ENCODE results near the gene ISCA2.

Gene ISCA2

DNA sequence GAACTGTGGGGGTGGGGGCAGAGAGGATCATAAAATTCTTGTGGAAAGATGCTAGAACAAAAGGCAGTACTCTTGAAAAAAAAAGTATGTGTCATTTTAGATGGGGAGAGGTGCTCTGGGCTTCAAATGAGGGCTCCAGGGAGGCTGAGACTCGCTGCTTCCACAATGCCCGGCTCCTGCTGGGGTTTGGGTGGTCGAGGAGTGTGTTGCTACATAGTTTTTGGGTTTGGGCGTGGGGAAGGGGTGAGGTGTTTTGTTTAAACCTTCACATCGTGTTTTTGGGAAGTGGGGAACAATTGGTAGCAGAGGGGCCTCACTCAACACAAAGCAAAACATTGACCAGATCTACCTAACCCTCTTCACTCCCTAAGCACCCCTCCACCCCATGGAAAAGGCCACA, 8.1 kb downstream of the ISCA2 start:
- no peak for DNase-seq (ENCODE audit: low spot score)

DNA sequence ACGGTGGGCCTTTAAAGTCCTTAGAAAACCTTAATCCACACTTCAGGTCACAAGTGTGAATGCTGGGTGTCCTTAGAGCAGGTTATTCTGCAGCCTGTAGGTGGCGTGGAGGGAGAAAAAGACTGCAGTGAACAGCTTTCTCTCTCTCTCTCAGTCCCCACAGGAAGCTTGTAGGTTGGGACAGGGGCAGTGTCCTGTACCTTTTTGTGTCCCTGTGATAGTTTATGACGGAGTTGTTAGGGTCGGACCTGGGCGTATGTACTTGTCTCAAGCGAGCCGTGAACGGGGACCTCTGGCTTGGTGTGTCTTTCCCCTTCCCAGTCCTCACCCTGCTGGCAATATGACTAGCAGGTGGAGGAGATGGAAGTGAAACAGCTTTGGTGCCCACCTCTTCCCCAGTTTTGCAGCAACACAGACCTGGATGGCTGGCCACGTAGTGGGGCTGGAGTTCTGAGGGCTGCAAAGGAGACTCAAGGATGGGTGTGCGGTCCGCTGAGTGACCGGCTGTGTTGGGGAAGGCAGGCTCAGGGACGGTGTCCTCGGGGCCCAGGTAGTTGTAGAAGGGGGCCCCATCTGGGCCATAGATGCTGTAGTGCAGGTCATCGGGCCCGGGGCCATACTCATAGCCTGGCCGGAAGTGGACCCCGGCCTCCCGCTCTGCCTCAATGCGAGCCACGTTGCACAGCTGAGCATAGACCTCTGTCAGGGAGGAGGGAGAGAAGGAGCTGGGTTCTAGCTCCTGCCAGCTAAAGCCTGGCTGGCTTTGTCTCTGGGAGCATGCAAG, 8.9 kb downstream of the ISCA2 start:
- DNase-seq (ENCODE audit: low spot score): peak; percentile 66
- TF ChIP-seq, protein P1, sequence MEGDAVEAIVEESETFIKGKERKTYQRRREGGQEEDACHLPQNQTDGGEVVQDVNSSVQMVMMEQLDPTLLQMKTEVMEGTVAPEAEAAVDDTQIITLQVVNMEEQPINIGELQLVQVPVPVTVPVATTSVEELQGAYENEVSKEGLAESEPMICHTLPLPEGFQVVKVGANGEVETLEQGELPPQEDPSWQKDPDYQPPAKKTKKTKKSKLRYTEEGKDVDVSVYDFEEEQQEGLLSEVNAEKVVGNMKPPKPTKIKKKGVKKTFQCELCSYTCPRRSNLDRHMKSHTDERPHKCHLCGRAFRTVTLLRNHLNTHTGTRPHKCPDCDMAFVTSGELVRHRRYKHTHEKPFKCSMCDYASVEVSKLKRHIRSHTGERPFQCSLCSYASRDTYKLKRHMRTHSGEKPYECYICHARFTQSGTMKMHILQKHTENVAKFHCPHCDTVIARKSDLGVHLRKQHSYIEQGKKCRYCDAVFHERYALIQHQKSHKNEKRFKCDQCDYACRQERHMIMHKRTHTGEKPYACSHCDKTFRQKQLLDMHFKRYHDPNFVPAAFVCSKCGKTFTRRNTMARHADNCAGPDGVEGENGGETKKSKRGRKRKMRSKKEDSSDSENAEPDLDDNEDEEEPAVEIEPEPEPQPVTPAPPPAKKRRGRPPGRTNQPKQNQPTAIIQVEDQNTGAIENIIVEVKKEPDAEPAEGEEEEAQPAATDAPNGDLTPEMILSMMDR (IDR thresholded peaks at IDR 0.05; ENCODE audit: borderline replicate concordance, control extremely low read depth, extremely low read depth, insufficient read depth, missing control alignments): peak; percentile 56
- in situ Hi-C loops (cut with MboI; ENCODE audit: low sequenced_read_pairs, unreplicated experiment): no loop called here

More for the DNA sequence above, 8.1 kb downstream of the ISCA2 start:
- TF ChIP-seq, protein P1 (IDR thresholded peaks at IDR 0.05; ENCODE audit: borderline replicate concordance, control extremely low read depth, extremely low read depth, insufficient read depth, missing control alignments): no peak
- in situ Hi-C loops (cut with MboI; ENCODE audit: low sequenced_read_pairs, unreplicated experiment): no loop called here

DNA sequence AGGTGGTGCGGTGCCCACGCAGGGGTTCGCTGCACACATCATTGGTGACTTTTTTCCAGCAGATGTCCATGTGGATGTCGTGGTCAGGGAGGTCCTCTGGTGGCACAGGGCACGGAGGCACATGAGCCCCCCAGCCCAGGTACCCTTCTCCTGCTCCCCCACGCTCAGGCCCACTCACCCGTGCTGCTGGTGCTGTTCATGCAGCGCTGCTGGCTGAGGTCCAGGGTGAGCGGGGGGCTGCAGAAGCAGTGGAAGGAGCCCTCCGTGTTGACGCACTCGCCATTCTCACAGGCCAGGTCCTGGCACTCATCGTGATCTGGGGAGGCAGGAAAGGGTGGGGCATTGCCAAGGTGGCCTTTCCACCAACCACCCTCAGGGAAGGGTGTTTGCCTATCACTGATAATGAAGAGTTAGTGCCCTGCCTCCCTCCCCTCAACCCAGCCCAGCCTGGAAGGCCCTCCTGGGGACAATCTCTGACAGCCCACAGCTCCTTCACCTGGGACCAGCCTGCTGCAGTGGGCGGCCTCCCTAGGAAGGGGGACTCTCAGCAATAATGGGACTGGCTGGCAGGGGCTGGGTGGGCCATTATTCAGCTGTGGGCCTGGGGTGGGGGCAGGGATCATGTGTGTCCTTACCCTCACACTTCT, 9.8 kb downstream of the ISCA2 start:
- in situ Hi-C loops (cut with MboI; ENCODE audit: low sequenced_read_pairs, unreplicated experiment): no loop called here
- TF ChIP-seq, protein P1 (IDR thresholded peaks at IDR 0.05; ENCODE audit: borderline replicate concordance, control extremely low read depth, extremely low read depth, insufficient read depth, missing control alignments): no peak
- no peak for DNase-seq (ENCODE audit: low spot score)

DNA sequence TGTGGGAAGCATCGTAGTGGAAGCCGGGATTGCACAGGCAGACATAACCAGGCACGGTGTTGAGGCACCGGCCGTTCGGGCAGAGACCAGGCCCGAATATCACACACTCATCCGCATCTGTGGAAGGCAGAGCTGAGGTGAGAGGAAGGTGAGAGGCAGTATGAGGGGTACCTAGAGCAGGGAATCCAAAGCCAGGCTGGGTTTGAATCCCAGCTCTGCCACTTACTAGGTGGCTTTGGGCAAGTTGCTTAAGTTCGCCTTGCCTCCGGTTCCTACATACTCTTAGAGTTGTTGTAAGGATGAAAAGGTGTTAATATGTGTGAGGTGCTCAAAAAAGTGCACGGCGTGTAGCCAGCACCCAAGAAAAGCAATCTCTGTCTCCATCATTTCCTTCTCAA, 10.4 kb downstream of the ISCA2 start:
- in situ Hi-C loops (cut with MboI; ENCODE audit: low sequenced_read_pairs, unreplicated experiment): no loop called here
- no peak for DNase-seq (ENCODE audit: low spot score)
- TF ChIP-seq, protein P1 (IDR thresholded peaks at IDR 0.05; ENCODE audit: borderline replicate concordance, control extremely low read depth, extremely low read depth, insufficient read depth, missing control alignments): no peak

DNA sequence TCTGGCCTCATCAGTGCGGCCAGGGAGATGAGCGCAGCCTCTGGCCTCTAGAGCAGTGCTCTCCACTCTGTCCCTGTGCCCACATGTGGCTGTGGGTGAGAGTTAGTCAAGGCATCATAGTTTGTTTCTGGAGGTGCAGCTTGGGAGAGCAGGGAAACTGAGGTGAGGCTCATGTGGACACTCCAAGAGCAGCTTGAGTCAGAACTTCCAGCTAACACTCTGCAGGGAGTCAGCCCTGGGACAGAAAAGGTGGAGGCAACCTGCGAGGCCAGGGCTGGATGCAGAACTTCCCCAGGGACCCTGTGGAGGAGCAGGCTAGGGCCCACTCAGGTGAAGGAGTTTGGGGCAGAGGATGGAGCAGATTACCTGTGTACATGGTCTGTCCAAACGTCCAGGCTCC, 10.8 kb downstream of the ISCA2 start:
- TF ChIP-seq, protein P1 (IDR thresholded peaks at IDR 0.05; ENCODE audit: borderline replicate concordance, control extremely low read depth, extremely low read depth, insufficient read depth, missing control alignments): no peak
- no peak for DNase-seq (ENCODE audit: low spot score)
- in situ Hi-C loops (cut with MboI; ENCODE audit: low sequenced_read_pairs, unreplicated experiment): no loop called here

DNA sequence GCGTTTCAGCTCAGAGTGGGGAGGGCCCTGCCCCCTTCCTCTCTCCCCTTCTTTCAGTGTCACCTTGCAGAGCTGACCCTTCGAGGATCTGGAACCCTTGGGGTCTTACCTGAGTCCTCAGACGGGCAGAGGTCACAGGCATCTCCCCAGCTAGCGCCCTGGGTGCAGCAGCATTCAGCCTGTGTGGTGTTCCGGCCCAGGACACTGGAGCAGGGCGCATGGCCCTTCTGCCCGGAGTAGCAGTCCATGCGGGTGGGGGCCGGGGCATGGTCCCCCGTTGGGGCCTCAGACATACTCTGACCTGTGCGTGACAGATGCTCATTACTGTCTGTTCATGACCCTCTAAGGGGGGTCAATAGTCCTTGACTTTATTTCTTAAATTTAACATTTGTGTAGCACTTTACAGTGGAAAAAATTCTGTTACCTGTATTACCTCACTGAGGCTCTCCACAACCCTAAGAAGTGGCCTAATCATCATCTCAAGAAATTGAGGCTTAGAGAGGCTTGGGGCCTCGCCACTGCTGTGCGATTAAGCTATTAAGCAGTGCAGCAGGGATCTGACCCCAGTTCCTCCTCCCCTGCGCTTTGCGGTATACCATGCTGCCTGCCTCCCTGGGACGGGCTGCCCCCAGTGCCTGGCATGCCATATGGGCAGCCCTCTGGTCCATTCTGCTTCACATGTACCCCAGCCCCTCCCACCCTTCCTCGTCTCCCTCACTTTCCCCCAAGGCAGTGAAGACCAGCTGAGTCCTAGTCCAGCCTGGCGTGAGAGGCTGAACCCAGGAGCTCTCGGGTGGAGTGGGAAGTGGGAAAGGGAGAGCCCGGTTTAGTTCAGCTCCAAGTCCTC, 11.5 kb downstream of the ISCA2 start:
- in situ Hi-C loops (cut with MboI; ENCODE audit: low sequenced_read_pairs, unreplicated experiment): no loop called here
- peak; percentile 10 for DNase-seq (ENCODE audit: low spot score)
- TF ChIP-seq, protein P1 (IDR thresholded peaks at IDR 0.05; ENCODE audit: borderline replicate concordance, control extremely low read depth, extremely low read depth, insufficient read depth, missing control alignments): no peak

All from GM13976 (cell line).